B cell (primary cell): Measurements from ENCODE around the gene HOXB1.

Experiments used
- CTCF ChIP-seq: fragments of 200-600 bp; IDR thresholded peaks from one replicate; pipeline ENCODE4 v1.8.0; 2022; ENCODE audit warnings: antibody characterized with exemption, mild to moderate bottlenecking
- EZH2 ChIP-seq: IDR thresholded peaks from 2 replicates; pipeline ENCODE4 v1.6.1; 2012; ENCODE audit warnings: borderline replicate concordance, low read depth, mild to moderate bottlenecking, moderate library complexity, low read length; ENCODE audit not compliant: insufficient read depth, poor library complexity, severe bottlenecking

GRCh38 chr17:48484850-48485249 lies 46.0 kb downstream of the HOXB1 start:
- TF ChIP-seq CTCF (no peak), EZH2 (no peak)
